Measurements from ENCODE around the gene IFI35.
"Not testable (repeated sequence)": the region's sequence is repeated elsewhere in the genome, so short reads cannot be mapped to it uniquely, and the experiment has no call there.

DNA sequence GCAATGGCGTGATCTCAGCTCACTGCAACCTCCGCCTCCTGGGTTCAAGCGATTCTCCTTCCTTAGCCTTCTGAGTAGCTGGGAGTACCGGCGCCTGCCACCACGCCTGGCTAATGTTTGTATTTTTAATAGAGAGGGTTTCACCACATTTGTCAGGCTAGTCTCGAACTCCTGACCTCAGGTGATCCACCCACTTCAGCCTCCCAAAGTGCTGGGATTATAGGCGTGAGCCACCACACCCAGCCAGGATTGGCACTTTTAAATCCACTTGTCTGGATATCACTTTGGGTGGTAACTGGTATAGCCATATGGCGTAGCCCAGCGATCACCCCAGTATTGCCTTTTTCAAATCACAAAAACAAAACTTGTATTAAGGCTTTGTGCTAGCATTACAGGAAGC is 12.7 kb upstream of the IFI35 start:
- TF ChIP-seq NFRKB (IDR thresholded peaks at IDR 0.05); FOXM1 (IDR thresholded peaks at IDR 0.05; ENCODE audit: borderline replicate concordance); SP1 (IDR thresholded peaks at IDR 0.05); FOXK2 (IDR thresholded peaks at IDR 0.05); SUZ12 (IDR thresholded peaks at IDR 0.05); BHLHE40 (IDR thresholded peaks at IDR 0.05; ENCODE audit: borderline replicate concordance); L3MBTL2 (conservative IDR thresholded peaks at IDR 0.05); FOXA1 (IDR thresholded peaks at IDR 0.05): not testable (repeated sequence)
- TF ChIP-seq, protein P1, sequence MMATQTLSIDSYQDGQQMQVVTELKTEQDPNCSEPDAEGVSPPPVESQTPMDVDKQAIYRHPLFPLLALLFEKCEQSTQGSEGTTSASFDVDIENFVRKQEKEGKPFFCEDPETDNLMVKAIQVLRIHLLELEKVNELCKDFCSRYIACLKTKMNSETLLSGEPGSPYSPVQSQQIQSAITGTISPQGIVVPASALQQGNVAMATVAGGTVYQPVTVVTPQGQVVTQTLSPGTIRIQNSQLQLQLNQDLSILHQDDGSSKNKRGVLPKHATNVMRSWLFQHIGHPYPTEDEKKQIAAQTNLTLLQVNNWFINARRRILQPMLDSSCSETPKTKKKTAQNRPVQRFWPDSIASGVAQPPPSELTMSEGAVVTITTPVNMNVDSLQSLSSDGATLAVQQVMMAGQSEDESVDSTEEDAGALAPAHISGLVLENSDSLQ (IDR thresholded peaks at IDR 0.05): not testable (repeated sequence)

Measured in HEK293T (cell line).